ENCODE measurements around the gene TNK1.

- TF ChIP-seq CTCF (IDR thresholded peaks at IDR 0.05) (no peak), EZH2phosphoT487 (IDR thresholded peaks at IDR 0.05) (no peak), EZH2 (IDR thresholded peaks at IDR 0.05) (no peak)
These were observed 33.9 kb upstream of the TNK1 start for GRCh38 chr17:7346761-7347614.

Data from neural progenitor cell (in vitro differentiated cells).